GM18508 (cell line): ENCODE results near the gene ERBB2.
"Not testable (repeated sequence)": the region's sequence is repeated elsewhere in the genome, so short reads cannot be mapped to it uniquely, and the experiment has no call there.

ENCODE experiments used
- ATAC-seq: cut with Tn5 transposase; IDR thresholded peaks from one replicate; pipeline ENCODE4 v1.9.1; 2021; ENCODE audit warnings: moderate number of reproducible peaks; ENCODE audit not compliant: insufficient read depth, unreplicated experiment

The ERBB2 gene

GRCh38 chr17:39755554-39756379 lies 55.9 kb downstream of the ERBB2 start:
- ATAC-seq: no peak

DNA sequence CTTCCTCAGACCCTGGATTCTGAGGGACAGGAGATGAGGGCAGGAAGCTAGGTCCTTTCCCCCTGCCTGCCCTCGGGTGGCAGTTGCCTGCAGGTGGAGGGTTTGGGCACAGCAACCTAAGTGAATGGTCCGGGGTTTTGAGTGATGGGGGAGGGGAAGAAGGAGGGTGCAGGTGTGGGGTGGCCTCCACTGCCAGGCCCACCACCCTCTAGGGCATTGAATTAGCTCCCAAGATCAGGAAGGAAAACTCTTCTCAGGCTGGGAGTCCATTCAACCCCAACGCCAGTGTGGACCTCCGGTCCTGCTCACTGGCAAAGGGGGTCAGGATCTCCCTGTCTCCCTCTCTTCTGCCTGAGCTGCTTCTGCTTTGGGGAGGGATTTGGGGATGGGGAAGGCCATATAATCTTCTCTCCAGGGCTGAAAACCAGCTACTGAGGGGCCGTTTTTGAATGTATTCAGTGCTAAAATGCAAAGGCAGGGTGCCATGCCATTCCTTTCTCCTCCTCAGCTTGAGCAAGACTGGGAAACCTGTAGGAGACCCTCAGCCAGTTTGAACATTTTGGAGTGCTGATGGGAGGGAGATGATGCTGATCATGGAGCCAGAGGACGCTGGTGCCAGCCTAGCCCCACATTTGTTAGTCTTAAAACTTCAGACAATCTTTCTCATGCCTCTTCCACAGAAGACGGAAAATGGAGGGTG lies 56.7 kb downstream of the ERBB2 start:
- ATAC-seq: no peak

- ATAC-seq: no peak
Measured at GRCh38 chr17:39757176-39757662, 57.4 kb downstream of the ERBB2 start.

- no peak for ATAC-seq
Measured at GRCh38 chr17:39757931-39758873, 58.3 kb downstream of the ERBB2 start.

- no peak for ATAC-seq
Measured at GRCh38 chr17:39759204-39759603, 59.3 kb downstream of the ERBB2 start.

- ATAC-seq: no peak
Measured at GRCh38 chr17:39761861-39762496, 62.1 kb downstream of the ERBB2 start.

GRCh38 chr17:39763051-39763820 lies 63.4 kb downstream of the ERBB2 start:
- no peak for ATAC-seq

- not testable (repeated sequence) for ATAC-seq
Measured at GRCh38 chr17:39764171-39764570, 64.3 kb downstream of the ERBB2 start.

GRCh38 chr17:39765175-39765574 lies 65.3 kb downstream of the ERBB2 start:
- ATAC-seq: no peak

GRCh38 chr17:39765766-39766165 lies 65.9 kb downstream of the ERBB2 start:
- no peak for ATAC-seq

GRCh38 chr17:39767147-39767546 lies 67.3 kb downstream of the ERBB2 start:
- no peak for ATAC-seq

GRCh38 chr17:39769974-39770587 lies 70.2 kb downstream of the ERBB2 start:
- ATAC-seq: no peak

- no peak for ATAC-seq
Measured at GRCh38 chr17:39772415-39772814, 72.6 kb downstream of the ERBB2 start.

GRCh38 chr17:39772987-39773934 lies 73.4 kb downstream of the ERBB2 start:
- no peak for ATAC-seq

- ATAC-seq: no peak
Measured at GRCh38 chr17:39774047-39774446, 74.2 kb downstream of the ERBB2 start.

- no peak for ATAC-seq
Measured at GRCh38 chr17:39775031-39775430, 75.2 kb downstream of the ERBB2 start.

- no peak for ATAC-seq
Measured at GRCh38 chr17:39776252-39776651, 76.4 kb downstream of the ERBB2 start.
